Muscle of arm (tissue), 12 donors: ENCODE results near the gene SLC22A3. TPM values are rescaled to one million over a fixed set of nuclear protein-coding genes. Genes with fewer than 3 reads are reported as not detected.

Experiments
- DNase-seq: peaks from one replicate; pipeline ENCODE4 v3.0.0-alpha.2; 2013
- polyA plus RNA-seq, 12 donors: library from polyadenylated mRNA; unstranded; fragments of 120-200 nt; gene quantifications; one replicate each; pipeline ENCODE4 v1.2.1, GENCODE V29; 2013; ENCODE audit not compliant: insufficient read length in 12 of 12

The SLC22A3 gene
- polyA plus RNA-seq, 12 donors: 6.2 to 14.0 (median 11.3) TPM; not detected in 1

GRCh38 chr6:160494576-160494975 is 146.4 kb downstream of the SLC22A3 start:
- DNase-seq: no peak

- DNase-seq: no peak
Observed at GRCh38 chr6:160500639-160501038, 152.5 kb downstream of the SLC22A3 start.

Other genes with a start within 250 kb of the SLC22A3 start
- gene SLC22A1, start 226.6 kb upstream of the SLC22A3 start, polyA plus RNA-seq: 1 to 10 TPM in 2 of 12 donors, under 1 TPM in 8, not detected in 2; 0.46 to 2.1 (median 0.80) TPM
- under 1 TPM in 7 of 12 donors, not detected in 5; 0.15 to 0.44 (median 0.28) TPM for gene SLC22A2, start 89.6 kb upstream of the SLC22A3 start, polyA plus RNA-seq